GM12892 (cell line): ENCODE measurements around the gene VAMP2.

Experiments used
- POLR2A ChIP-seq: IDR thresholded peaks from 2 replicates; pipeline ENCODE4 v1.6.1; 2011; ENCODE audit warnings: low read depth, low read length, control low read depth
- TAF1 ChIP-seq: IDR thresholded peaks from 2 replicates; pipeline ENCODE4 v1.6.1; 2011; ENCODE audit warnings: low read depth, mild to moderate bottlenecking, control low read depth, low read length, borderline replicate concordance

- TF ChIP-seq TAF1 (no peak), POLR2A (no peak)
Observed at GRCh38 chr17:8140065-8141029, 22.4 kb downstream of the VAMP2 start.
